IPS-NIHi7 (cell line): Measurements from ENCODE around the gene GPR137.
A peak's percentile ranks its signal among the peaks of the same experiment; 100 is the strongest.

Experiments used
- DNase-seq: peaks from one replicate; pipeline ENCODE4 v3.0.0; 2012; ENCODE audit warnings: mixed read lengths; ENCODE audit errors: extremely low spot score

Gene GPR137

DNA sequence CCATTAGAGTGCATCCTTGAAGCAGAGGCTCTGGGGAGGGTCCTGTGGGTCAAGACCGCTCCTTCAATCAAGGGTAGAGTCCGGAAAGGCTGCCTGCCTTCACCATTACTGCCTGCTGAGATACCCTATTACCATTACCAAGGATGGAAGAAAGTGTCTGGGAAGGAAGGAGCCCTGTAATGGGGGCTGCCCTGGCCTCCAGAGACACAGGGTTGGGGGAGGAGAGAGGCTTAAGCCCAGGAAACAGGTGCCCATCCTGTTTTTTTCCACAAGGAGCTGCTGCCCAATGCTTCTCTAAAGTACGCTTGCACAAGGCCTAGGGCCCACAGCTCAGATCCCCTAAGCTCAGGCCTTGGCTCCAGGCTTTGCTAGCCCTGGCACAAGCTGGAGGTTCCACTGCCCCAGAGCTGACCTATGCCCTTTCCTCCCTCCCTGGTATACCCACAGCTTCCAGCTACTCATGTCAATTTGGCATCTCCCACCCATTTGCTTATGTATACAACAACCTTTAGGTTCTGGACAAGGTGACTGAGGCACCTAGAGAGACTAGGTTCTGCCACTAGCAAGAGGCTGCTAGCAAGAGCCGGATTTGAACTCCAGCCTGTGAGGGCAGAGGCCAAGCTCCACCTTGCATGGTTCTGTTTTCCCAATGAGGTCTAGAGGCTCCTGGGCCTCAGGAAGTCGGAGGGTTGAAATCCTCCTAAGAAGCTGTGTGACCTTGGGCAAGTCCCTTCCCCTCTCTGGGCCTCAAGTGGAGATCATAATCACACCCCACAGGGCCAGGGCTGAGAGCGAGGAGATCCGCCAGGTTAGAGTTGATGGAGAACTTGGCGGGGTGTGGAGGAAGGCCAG lies 35.9 kb upstream of the GPR137 start:
- no peak for DNase-seq

DNA sequence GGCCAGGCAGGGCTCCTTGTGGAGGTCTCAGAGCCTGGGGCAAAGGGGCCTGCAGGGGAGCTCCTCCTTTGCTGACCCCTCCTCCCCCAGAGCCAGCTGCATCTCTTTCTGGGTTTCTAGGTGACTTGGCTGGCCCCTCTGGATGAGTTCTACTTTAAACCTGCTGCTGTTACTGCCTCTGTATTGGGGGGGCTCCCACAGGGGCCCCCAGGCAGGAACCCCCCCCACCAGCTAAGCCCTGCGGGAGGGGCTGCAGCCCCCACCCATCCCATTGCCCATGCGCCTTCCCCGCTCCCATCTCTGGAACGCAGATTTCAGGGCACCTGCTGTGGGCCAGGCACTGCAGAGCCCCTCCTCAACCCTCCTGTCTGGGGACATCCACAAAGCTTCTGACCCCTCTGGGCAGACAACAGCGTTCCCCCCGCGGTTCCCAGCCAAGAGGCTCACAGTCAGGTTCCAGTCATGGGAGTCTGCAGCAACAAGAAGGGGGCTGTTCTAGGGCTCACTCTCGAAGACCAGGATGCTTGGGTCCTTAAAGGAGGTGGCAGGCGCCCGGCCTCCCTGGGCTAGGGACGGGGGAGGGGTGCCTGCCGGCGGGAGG lies 35.1 kb upstream of the GPR137 start:
- no peak for DNase-seq

DNA sequence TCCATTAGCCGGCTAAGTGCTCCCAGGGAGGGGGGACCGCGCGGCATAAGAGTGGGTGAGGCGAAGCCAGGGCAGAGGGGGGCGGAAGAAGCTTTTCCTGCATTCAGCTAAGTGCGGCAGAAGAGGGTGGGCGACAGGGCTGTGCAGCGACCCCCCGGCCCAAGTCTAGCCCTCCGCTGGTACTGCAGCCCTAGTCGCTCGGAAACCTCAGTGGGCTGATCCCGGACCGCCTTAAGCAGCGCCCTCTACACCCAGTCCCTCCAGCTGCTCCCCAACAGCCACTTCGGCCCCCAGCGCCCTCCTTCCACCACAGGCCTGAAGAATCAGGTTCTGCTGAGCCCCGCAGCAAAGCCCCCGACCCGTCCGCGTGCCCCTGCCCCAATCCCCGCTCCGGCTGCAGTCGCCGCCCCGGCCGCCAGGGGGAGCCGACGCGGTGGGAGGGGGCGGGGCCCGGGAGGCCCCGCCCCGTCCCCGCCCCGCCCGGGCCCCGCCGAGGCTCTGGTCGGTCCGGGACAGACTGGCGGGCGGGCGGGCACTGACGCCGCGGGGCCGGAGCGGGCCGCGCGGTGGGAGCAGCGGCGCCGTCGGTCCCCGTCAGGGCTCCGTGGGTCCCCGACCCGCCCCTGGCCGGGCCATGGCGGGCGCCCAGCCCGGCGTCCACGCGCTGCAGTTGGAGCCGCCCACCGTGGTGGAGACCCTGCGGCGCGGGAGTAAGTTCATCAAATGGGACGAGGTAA lies 34.5 kb upstream of the GPR137 start, which contains the start of gene PLCB3:
TSS of gene PLCB3 (plus strand) at position 515 of the 737 bp plus-strand sequence. CDS start at position 635, 120 bp downstream.
- DNase-seq, result peak; percentile 80

DNA sequence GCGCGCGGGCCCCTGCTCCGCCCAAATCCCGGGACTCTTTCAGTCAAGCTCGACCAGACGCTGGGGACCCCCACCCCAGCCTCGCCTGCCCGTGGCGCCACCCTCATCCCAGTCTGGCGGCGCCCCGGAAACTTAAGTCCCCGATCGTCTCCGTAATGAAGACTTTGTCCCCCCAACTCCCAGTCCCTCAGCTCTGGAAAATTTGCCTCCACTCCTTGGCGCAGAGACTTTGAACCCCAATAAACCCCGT lies 34.0 kb upstream of the GPR137 start:
- DNase-seq, result no peak

DNA sequence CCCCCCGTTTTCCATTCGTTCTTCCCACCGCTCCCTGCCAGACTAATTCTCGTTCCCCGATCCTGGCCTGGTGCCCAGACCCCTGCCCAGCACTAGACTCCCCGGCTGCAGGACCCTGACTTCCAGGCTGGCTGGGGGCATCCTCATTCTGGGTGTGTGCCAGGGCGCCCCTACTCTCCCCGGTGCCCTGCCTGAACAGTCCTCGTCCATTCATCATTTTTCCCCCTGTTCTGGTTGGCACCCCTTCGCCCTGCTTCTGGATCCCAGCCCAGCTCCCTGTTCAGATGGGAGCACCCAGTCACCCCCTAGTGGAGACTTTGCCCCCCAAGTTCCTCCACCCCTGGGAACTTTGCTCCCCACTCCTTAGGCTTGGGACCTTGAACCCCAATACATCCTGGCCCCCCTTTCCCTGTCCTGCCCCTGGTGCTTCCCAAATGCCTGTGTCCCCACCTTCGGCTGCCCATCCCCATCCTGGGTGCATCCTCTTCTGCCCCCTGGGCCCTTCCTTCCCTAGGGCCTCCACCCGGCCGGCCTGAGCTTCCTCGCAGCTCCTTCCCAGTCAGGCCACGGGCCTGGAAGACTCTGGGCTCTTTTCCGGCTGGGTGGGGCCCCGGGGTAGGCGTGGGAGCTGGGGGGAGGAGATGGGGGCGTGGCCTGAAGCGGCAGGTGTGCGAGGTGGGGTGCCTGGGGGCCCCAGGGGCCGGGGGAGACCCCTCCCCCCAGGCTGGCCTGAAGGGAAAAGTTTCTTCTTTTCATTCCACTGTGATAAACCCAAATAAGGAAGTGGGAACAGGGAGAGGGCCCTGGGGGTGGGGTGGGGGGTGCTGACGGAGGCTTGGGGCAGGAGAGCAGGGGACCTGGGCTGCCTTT lies 33.4 kb upstream of the GPR137 start:
- DNase-seq, result no peak

DNA sequence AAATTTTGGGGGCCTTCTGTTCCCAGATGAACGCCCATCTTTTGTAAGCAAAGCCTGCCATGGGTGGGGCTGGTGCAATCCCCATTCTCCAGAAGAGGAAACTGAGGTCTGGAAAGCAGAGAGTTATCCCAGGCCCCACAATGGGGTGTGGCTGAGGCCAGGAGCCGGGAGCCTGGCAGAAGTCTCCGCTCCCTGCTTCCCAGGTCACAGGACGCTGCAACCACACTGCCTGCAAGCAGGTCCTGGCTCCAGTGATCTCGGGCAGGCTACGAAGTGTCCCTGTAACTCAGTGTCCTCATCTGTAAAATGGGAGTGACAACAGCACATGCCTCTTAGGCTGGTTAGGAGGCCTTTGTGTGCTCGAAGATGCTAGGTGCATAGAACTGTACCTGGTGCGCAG lies 32.6 kb upstream of the GPR137 start:
- no peak for DNase-seq

DNA sequence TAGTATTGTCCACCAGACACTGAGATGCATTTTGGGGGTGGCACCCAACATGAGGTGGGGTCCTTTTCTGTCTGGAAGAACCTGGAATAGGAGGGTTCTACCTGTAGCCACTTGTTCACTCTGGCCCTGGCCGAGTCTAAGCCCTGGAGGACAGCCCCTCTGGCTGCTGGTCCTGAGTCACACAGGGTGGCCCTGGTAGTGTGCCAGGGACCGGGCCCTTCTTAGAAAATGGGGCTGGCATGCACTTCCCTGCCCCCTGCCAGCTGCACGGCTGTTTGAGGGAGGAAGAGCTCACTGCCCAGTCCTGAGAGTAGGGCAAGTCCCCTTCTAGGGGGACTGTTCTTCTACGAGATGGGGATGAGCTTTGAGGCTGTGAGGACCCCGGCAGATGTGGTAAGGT lies 32.2 kb upstream of the GPR137 start:
- no peak for DNase-seq

DNA sequence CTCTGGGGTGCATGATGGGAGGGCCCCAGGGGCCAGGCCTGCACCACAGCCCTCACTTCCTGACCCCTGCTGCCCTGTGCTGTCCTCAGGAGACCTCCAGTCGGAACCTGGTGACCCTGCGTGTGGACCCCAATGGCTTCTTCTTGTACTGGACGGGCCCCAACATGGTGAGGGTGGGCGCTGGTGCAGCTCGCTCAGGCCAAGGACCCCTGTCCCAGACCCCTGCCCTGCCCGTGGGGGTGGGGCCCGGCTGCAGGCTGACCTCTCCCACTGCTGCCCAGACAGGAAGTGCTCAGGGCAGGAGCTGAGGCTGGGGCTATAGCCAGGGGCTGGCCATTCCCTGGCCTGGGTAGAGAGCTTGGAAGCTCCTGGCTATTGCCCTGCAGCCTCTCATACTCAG lies 31.3 kb upstream of the GPR137 start:
- no peak for DNase-seq

DNA sequence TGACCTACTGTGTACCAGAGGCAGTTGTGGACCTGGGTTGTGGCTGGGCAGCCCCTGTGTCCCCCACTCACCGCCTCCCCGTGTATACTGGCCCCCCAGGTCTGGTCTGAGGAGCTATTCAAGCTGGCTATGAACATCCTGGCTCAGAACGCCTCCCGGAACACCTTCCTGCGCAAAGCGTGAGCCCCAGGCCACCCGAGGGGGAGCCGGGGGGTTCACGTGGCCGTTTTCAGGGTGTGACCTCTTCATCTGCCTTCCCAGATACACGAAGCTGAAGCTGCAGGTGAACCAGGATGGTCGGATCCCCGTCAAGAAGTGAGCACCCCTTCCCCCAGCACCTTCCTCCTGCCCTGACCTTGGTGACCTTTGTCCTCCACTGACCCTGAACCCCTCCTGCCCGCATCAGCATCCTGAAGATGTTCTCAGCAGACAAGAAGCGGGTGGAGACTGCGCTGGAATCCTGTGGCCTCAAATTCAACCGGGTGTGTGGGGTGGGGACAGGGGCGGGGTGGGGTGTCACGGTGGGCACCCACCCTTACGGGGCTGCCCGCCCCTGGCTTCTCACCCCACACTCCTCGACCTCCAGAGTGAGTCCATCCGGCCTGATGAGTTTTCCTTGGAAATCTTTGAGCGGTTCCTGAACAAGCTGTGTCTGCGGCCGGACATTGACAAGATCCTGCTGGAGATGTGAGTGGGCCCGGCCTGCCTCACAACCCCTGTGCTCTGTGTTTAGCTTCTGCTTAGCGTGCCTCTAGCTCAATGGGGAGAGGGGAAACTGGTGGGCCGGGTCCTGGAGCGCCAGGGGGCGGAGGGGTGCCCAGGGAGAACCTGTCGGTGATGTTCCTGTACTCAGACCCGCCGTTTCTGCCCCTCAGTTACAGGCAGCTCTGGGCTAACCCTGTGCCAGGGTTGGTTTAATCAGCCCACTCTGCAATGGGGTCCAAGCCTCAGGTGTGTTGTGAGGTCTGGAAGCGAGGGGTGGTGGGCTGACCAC lies 30.2 kb upstream of the GPR137 start:
- DNase-seq, result no peak

DNA sequence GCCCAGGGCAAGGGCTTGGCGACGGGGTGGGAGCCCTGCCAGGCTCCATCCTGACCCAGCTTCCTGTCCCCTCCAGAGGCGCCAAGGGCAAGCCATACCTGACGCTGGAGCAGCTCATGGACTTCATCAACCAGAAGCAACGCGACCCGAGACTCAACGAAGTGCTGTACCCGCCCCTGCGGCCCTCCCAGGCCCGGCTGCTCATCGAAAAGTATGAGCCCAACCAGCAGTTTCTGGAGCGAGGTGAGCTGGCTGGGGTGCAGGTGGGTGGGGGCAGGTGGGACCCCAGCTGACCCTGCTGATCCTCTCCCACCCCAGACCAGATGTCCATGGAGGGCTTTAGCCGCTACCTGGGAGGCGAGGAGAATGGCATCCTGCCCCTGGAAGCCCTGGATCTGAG lies 29.3 kb upstream of the GPR137 start:
- DNase-seq, result no peak

DNA sequence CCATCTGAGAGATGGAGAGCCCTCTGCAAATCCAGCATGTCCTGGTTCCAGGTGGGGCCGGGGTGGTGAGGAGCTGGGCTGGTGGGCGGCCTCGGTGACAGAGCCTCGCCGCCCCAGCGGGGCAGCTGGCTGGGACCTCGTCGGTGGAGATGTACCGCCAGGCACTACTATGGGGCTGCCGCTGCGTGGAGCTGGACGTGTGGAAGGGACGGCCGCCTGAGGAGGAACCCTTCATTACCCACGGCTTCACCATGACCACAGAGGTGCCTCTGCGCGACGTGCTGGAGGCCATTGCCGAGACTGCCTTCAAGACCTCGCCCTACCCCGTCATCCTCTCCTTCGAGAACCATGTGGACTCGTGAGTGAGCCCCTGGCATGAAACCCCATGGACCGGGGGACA lies 27.3 kb upstream of the GPR137 start:
- DNase-seq, result no peak

DNA sequence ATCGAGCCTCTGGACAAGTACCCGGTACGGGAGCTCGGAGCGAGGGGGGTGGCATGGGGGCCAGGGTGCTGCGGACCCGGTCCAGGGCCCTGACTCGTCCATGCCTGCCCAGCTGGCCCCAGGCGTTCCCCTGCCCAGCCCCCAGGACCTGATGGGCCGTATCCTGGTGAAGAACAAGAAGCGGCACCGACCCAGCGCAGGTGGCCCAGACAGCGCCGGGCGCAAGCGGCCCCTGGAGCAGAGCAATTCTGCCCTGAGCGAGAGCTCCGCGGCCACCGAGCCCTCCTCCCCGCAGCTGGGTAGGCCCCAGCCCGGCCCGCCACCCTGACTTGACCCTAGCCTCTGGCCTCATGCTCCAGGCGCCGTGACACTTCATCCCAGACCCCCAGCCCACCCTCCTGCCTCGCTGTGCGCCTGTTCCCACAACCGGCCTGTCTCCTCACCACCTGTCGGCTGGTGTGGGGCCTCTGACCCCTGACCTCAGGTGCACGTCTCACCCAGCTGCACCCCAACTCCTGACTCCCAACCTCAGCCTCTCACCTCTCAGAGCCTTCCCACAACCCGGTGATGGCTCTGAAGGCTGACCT lies 26.6 kb upstream of the GPR137 start:
- no peak for DNase-seq

DNA sequence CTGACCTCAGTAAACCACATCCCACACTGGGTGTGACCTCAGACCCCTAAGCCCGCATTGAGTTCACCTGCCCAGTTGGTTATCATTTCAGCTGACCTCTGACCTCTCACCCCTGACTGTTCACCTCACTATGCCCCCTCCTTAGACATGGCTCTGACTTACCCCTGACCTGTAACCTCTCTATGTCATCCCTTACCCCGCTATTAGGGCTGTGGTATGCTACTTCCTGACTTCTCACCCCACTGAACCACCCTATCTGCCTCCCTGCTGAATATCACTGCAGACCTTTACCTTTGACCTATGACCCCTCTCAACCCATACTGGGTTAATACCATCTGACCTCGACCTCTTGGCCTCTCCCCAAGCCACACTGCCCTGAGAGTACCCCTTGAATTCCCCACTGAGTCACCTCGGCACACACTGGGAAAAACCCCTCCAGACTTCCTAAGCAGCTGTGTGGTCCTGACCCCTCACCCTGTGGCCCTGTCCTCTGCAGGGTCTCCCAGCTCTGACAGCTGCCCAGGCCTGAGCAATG lies 26.0 kb upstream of the GPR137 start:
- DNase-seq, result no peak

DNA sequence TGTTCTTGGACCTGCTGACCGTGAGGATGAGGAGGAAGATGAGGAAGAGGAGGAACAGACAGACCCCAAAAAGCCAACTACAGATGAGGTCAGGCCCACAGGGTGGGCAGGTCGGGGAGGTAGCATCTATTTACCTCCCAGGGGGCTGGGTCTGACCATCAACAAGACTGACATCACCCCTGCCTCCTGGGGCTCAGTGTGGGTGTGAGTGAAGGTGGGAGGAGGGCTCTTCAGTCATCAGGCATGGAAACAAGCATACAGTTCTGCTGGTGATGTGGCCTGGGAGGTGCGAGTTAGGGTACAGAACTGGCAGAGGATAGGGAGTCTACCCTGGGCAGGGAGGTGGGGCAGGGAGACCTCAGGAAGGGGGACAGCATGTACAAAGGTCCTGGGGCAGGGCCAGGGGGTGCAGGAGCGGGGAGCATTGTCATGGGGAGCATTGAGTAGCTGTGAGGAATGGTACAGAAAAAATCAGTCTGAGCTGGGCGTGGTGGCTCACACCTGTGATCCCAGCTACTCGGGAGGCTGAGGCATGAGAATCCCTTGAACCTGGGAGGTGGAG lies 25.4 kb upstream of the GPR137 start:
- no peak for DNase-seq

DNA sequence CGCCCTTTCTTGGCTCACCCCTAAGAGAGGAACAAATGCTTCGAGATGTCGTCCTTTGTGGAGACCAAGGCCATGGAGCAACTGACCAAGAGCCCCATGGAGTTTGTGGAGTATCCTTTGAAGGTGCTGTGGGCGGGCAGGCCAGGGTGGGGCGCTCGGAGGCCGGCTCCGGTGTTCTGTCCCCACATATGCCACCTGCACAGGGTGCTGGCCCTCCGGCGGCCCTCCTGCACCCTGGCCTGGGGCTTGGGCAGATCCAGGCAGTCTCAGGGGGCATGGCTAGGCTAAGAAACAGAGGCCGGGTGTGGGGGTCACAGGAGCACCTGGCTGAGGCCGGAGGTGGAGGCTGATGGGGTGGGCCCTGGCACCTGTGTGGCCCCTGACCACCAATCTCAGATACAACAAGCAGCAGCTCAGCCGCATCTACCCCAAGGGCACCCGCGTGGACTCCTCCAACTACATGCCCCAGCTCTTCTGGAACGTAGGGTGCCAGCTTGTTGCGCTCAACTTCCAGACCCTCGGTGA lies 24.0 kb upstream of the GPR137 start:
- DNase-seq, result no peak

DNA sequence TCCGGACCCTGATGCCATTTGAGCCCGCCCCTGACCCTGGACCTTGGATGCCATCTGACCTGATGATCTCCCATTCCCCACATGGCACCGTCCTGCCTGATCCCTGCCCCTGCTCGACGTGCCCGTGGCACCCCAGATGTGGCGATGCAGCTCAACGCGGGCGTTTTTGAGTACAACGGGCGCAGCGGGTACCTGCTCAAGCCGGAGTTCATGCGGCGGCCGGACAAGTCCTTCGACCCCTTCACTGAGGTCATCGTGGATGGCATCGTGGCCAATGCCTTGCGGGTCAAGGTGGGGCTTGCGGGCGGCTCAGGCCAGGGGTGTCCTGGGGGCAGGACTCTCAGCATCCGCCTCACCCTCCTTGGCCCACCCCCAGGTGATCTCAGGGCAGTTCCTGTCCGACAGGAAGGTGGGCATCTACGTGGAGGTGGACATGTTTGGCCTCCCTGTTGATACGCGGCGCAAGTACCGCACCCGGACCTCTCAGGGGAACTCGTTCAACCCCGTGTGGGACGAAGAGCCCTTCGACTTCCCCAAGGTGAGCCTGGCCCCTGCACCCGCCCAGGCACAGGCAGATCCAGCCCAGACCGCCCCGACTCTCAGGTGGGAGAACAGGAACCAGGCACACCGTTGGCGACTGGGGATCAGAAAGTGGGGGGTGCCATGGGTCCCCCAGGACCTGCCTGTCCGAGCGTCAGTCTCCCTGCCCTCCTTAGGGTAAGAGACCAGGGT lies 23.2 kb upstream of the GPR137 start:
- no peak for DNase-seq

DNA sequence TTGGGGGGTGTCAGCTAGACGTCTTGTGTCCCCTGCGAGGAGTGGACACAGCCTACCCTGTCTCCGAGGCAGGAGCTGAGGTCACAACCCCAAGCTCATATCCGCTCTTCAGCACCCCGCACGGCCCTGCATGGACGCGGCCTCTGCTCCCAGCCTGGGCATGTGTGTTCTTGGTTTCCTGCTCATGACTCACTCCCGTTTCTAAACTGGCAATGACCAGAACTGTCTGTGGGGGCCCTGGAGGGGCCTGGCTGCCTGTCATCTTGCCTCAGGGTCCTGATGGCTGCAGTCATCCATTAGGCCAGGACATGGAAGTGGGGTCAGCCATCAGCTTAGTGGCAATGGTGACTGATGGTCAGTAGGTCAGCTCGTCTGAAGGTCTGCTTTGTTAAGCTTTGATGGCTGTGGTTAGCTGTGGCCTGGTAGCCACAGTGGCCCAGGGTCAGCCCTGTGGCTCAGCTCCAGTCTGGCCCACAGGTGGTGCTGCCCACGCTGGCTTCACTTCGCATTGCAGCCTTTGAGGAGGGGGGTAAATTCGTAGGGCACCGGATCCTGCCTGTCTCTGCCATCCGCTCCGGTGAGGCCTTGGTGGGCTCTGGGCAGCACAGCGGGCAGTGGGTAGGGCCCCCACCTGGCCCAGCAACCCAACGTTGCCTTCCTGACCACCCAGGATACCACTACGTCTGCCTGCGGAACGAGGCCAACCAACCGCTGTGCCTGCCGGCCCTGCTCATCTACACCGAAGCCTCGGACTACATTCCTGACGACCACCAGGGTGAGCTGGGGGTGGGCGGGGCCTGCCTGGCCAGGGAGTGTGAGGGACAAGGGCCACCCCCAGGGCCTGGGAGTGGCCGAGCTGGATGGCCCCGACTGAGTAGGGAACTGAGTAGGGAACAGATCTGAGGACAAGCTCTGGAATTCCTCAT lies 22.4 kb upstream of the GPR137 start:
- no peak for DNase-seq

DNA sequence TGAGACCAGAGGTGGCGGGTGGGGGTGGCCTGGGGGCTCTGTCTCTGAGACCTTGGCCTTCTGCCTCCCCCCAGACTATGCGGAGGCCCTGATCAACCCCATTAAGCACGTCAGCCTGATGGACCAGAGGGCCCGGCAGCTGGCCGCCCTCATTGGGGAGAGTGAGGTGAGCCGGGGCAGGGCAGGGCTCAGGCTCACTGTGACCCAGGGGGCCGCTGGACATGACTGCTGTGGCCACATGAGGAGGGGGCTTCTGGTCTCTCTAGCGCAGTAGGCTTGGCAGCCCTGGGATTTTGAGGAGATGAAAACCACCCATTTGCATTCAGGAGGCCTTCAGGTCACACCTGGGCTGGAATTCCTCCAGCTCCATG lies 21.7 kb upstream of the GPR137 start:
- DNase-seq, result no peak
